Measurements from ENCODE around the gene TBX5.

GRCh38 chr12:114451657-114452056 is 45.7 kb upstream of the TBX5 start:
- TF ChIP-seq CTCF (IDR thresholded peaks at IDR 0.05) (no peak), POLR2A (IDR thresholded peaks at IDR 0.05) (no peak)
